PC-9 (cell line): ENCODE data around the gene ZNF607. TPM values are rescaled to one million over a fixed set of nuclear protein-coding genes. Genes with fewer than 3 reads are reported as not detected.

Experiments used
- BruUV-seq: library from RNA; stranded (reverse); fragments of 400-500 nt; replicated peaks from 2 replicates; lab custom pipeline; 2021; lab: Mats Ljungman, UMichigan
- CTCF ChIA-PET: fragments of 300-600 bp; sonication (Branson Sonifier 250); formaldehyde crosslinking; loops from one replicate; lab custom pipeline; 2022; ENCODE audit warnings: antibody characterized with exemption; lab: Charles Lee
- POLR2A ChIA-PET: fragments of 300-600 bp; sonication (Branson Sonifier 250); formaldehyde crosslinking; loops from one replicate; lab custom pipeline; 2022; ENCODE audit warnings: antibody characterized with exemption; ENCODE audit not compliant: unreplicated experiment; lab: Charles Lee
- DNase-seq, 2 experiments: peaks; one replicate each; pipeline versions ENCODE4 v3.0.0 to v3.0.0-alpha.2; 2015 to 2022; ENCODE audit warnings: mixed read lengths in 1 of 2
- H2AFZ ChIP-seq: fragments of 200-600 bp; sonication (generic); 2 replicates; pipeline ENCODE4 v1.8.1; 2017; ENCODE audit warnings: antibody characterized with exemption
- H3F3A ChIP-seq: fragments of 200-600 bp; sonication (generic); 2 replicates; pipeline ENCODE4 v1.8.1; 2017; ENCODE audit warnings: antibody characterized with exemption, mild to moderate bottlenecking, low read depth; ENCODE audit not compliant: insufficient read depth
- H3K27ac ChIP-seq: fragments of 200-600 bp; sonication (generic); 2 replicates; pipeline ENCODE4 v1.6.1; 2016; ENCODE audit warnings: mixed run types
- H3K27me3 ChIP-seq: fragments of 200-600 bp; sonication (generic); 2 replicates; pipeline ENCODE4 v1.6.1; 2016; ENCODE audit warnings: low read depth, mixed run types; ENCODE audit not compliant: insufficient read depth
- H3K36me3 ChIP-seq: fragments of 200-600 bp; sonication (generic); 2 replicates; pipeline ENCODE4 v1.6.1; 2016; ENCODE audit warnings: low read depth, mixed run types
- H3K4me1 ChIP-seq: fragments of 200-600 bp; sonication (generic); replicated peaks from 2 replicates; pipeline ENCODE4 v1.6.1; 2016; ENCODE audit warnings: mixed run types; ENCODE audit not compliant: insufficient read depth
- H3K4me2 ChIP-seq: fragments of 200-600 bp; sonication (generic); 2 replicates; pipeline ENCODE4 v1.6.1; 2017; ENCODE audit warnings: mixed run types
- H3K4me3 ChIP-seq: fragments of 200-600 bp; sonication (generic); 2 replicates; pipeline ENCODE4 v1.6.1; 2016; ENCODE audit warnings: mixed run types
- H3K79me2 ChIP-seq: fragments of 200-600 bp; sonication (generic); 2 replicates; pipeline ENCODE4 v1.6.1; 2017; ENCODE audit warnings: low read depth, mixed run types
- H3K9me2 ChIP-seq: fragments of 200-600 bp; sonication (generic); 2 replicates; pipeline ENCODE4 v1.8.1; 2017; ENCODE audit warnings: mild to moderate bottlenecking; ENCODE audit not compliant: insufficient read depth
- H3K9me3 ChIP-seq: fragments of 200-600 bp; sonication (generic); 2 replicates; pipeline ENCODE4 v1.8.1; 2016; ENCODE audit warnings: low read depth; ENCODE audit not compliant: insufficient read depth
- H4K20me1 ChIP-seq: fragments of 200-600 bp; sonication (generic); 2 replicates; pipeline ENCODE4 v1.8.1; 2017; ENCODE audit not compliant: insufficient read depth
- EZH2 ChIP-seq: fragments of 200-600 bp; sonication (generic); IDR thresholded peaks from 2 replicates; pipeline ENCODE4 v1.8.0; 2017; ENCODE audit warnings: antibody characterized with exemption, low read depth
- intact Hi-C: fragments of 100-400 bp; cut with micrococcal nuclease; formaldehyde crosslinking; loops from one replicate; pipeline ENCODE4 v1.10.0; 2022; ENCODE audit not compliant: unreplicated experiment
- total RNA-seq: library from RNA; stranded (reverse); gene quantifications from 2 replicates; pipeline ENCODE4 v1.2.3, GENCODE V29; 2021
- TF ChIP-seq, protein P1 (sequence below): fragments of 200-600 bp; sonication (generic); conservative IDR thresholded peaks from 2 replicates; pipeline ENCODE4 v1.6.1; 2017; ENCODE audit warnings: mixed run types, antibody characterized with exemption, mild to moderate bottlenecking, moderate library complexity

ZNF607 gene
- total RNA-seq, 1 experiment from 2014 or later = 12.5 TPM

- peaks cover 18% of the 10 kb centered on the region for H3K4me1 ChIP-seq
- H3K9me2 ChIP-seq = no peaks in the 10 kb centered on the region
- peak within 1 kb of the TSS; percentile 100 for H2AFZ ChIP-seq
- no peak for TF ChIP-seq EZH2
- TF ChIP-seq, protein P1, sequence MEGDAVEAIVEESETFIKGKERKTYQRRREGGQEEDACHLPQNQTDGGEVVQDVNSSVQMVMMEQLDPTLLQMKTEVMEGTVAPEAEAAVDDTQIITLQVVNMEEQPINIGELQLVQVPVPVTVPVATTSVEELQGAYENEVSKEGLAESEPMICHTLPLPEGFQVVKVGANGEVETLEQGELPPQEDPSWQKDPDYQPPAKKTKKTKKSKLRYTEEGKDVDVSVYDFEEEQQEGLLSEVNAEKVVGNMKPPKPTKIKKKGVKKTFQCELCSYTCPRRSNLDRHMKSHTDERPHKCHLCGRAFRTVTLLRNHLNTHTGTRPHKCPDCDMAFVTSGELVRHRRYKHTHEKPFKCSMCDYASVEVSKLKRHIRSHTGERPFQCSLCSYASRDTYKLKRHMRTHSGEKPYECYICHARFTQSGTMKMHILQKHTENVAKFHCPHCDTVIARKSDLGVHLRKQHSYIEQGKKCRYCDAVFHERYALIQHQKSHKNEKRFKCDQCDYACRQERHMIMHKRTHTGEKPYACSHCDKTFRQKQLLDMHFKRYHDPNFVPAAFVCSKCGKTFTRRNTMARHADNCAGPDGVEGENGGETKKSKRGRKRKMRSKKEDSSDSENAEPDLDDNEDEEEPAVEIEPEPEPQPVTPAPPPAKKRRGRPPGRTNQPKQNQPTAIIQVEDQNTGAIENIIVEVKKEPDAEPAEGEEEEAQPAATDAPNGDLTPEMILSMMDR = no peak
- peaks cover 31% of the 10 kb centered on the region for H3K79me2 ChIP-seq
- H3F3A ChIP-seq = no peaks in the 10 kb centered on the region
- POLR2A ChIA-PET = no interaction called here
- peak within 1 kb of the TSS; percentile 92 for H3K4me2 ChIP-seq
- CTCF ChIA-PET = no interaction called here
- peak within 1 kb of the TSS; percentile 67 for H3K4me3 ChIP-seq
- no peaks in the 10 kb centered on the region for H3K27me3 ChIP-seq
- peak within 1 kb of the TSS; percentile 58 for H3K27ac ChIP-seq
- DNase-seq = peak in 1 of 2 experiments; percentile 63
- peaks cover 19% of the 10 kb centered on the region for H3K9me3 ChIP-seq
- intact Hi-C loops = no loop called here
- no TSS peak for BruUV-seq
- H4K20me1 ChIP-seq = no peaks in the 10 kb centered on the region
- peaks cover 20% of the 10 kb centered on the region; the same call in 1 of the 2 replicates for H3K36me3 ChIP-seq
Measured at GRCh38 chr19:37655301-37655688, 64.3 kb downstream of the ZNF607 start, which contains the start of gene ZFP30. TSS of gene ZFP30 (minus strand) at chr19:37655465. CDS start at chr19:37647822, 7,643 bp downstream.

DNA sequence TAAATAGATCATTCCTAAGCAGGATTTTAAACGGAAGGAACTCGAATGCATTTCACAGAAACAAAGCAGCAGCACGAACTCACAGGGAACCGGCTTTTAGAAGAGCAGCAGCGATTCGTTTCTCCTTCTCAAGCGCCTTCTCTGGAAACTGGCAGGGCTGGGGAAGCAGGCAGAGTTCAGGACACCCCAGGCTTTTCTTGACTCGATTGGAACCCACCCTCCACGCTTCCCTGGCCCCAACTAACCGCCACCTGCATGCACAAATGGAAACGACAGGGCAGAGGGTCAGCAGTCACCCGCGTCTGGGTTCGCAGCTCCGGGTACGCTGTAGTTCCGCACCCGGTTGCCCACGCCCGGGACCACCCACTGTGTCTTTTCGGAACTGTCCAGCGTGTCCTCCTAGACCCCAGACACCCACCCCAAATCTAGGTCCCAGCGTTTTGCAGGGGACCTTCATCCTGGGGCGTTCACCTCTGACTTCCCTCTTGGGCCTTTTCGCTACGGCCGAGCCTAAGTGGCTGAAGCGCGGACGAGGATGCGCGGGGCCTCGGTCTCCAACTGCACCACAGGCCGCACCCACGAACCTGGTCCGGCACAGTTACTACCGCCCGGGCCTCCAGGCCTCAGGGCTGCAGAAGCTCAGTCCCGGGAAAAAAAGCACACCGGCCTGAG lies 64.8 kb downstream of the ZNF607 start:
- POLR2A ChIA-PET = no interaction called here
- peak overlapping the region; percentile 92 for H3K4me2 ChIP-seq
- BruUV-seq = no TSS peak
- H3K27ac ChIP-seq = peak overlapping the region; percentile 58
- peak overlapping the region; percentile 100 for H2AFZ ChIP-seq
- H3K4me1 ChIP-seq = peaks cover 18% of the 10 kb centered on the region
- H3K9me2 ChIP-seq = no peaks in the 10 kb centered on the region
- peaks cover 31% of the 10 kb centered on the region for H3K79me2 ChIP-seq
- peak; percentile 2 to 37 for DNase-seq
- H3K36me3 ChIP-seq = peaks cover 22% of the 10 kb centered on the region; the same call in 1 of the 2 replicates
- no peaks in the 10 kb centered on the region for H3K27me3 ChIP-seq
- peaks cover 19% of the 10 kb centered on the region for H3K9me3 ChIP-seq
- H4K20me1 ChIP-seq = no peaks in the 10 kb centered on the region
- CTCF ChIA-PET = no interaction called here
- TF ChIP-seq, protein P1 = no peak
- TF ChIP-seq EZH2 = no peak
- no peaks in the 10 kb centered on the region for H3F3A ChIP-seq
- peak overlapping the region; percentile 67 for H3K4me3 ChIP-seq
- intact Hi-C loops = no loop called here

DNA sequence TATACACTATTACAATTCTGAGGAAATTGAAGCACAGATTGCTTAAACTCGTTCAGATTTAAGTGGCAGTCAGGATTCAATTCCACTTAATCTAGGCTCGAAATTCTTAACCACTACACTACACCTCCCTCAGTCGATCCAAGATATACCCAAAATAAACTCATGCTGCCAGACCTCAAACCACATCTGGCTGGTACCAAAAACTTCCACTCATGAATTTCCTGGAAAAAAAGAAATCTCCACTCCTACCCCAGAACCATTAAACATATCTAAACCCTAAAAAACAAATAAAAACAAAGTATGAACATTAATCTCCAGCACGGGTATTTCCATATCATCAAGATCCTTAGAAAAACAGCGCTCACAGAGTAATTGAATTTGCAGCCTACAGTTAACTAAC lies 65.4 kb downstream of the ZNF607 start:
- ChIA-PET CTCF (no interaction called here), POLR2A (no interaction called here)
- Histone ChIP-seq H3K79me2 (peaks cover 31% of the 10 kb centered on the region), H3K4me2 (peak overlapping the region; percentile 92), H3K4me3 (peak overlapping the region; percentile 67), H3K9me2 (no peaks in the 10 kb centered on the region), H4K20me1 (no peaks in the 10 kb centered on the region), H3F3A (no peaks in the 10 kb centered on the region), H2AFZ (peak overlapping the region; percentile 100), H3K36me3 (peaks cover 22% of the 10 kb centered on the region; the same call in 1 of the 2 replicates), H3K27ac (no peak overlapping the region), H3K27me3 (no peaks in the 10 kb centered on the region), H3K4me1 (peaks cover 18% of the 10 kb centered on the region), H3K9me3 (peaks cover 19% of the 10 kb centered on the region)
- intact Hi-C loops = no loop called here
- BruUV-seq = TSS peak; percentile 53
- no peak for DNase-seq
- TF ChIP-seq, protein P1 = no peak
- TF ChIP-seq EZH2 = no peak

Other genes starting within 250 kb of the ZNF607 start
- 5.2 and 7.2 TPM in 2 replicates for gene ZNF793, start 212.8 kb downstream of the ZNF607 start, total RNA-seq
- 2.1 and 2.2 TPM in 2 replicates for gene ZNF571, start 125.0 kb downstream of the ZNF607 start, total RNA-seq
- gene ZNF540, start 124.9 kb downstream of the ZNF607 start, total RNA-seq = 0.25 and 0.37 TPM in 2 replicates
- gene ZFP30, start 64.3 kb downstream of the ZNF607 start, total RNA-seq = 7.5 and 8.7 TPM in 2 replicates
- gene ZNF573, start 59.8 kb upstream of the ZNF607 start, total RNA-seq = 5.5 and 7.9 TPM in 2 replicates
- gene WDR87, start 186.8 kb upstream of the ZNF607 start, total RNA-seq = not detected in 2 replicates
- gene SIPA1L3, start 187.4 kb upstream of the ZNF607 start, total RNA-seq = 53.4 and 55.2 TPM in 2 replicates